Sigmoid colon (tissue), 4 donors: Measurements from ENCODE around the gene FECH.
A peak's percentile ranks its signal among the peaks of the same experiment; 100 is the strongest.

ENCODE experiments used
- POLR2AphosphoS5 ChIP-seq, 4 donors: sonication (generic); formaldehyde crosslinking; IDR thresholded peaks; one replicate each; pipeline ENCODE4 v1.6.1; 2017; ENCODE audit warnings: antibody characterized with exemption in 4 of 4
- TF ChIP-seq, protein P1 (sequence below), 4 experiments: fragments of 450-650 bp in 3 of 4; fragments of 200-600 bp in 1 of 4; IDR thresholded peaks; one replicate each; pipeline ENCODE4 v1.5.1; 2016 to 2019; ENCODE audit warnings: antibody characterized with exemption in 4 of 4, mild to moderate bottlenecking in 3 of 4, moderate library complexity in 2 of 4

DNA sequence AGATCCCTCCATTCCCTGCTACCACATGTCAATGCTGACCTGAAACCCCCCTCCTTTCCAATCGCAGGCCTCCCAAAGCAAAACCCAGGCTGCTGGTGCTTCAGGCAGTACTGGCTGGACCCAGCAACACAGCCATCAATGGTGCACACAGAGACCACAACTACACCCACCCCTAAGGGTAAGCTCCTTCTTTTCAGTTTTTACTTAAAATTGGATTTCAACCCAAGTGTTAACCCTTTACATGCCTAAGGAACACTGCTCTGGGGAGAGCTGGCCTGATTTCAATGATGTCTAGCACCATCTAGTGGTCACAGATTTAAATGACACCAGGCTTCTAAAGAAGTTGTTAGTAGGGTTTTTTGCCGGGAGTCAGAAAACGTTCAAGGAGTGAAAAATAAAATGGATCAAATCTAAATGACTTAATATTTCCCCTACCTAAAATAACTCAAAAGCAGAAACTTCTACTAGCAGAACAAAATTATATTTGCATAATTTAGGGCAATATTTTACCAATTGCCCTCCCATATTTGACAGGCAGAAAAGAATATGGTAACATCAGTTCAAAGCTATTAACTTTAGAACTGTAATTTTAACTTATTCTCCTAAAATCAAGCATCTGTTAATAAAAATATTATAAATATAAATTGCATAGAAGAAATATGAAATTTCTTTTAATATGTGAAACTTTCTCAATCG is 24.6 kb downstream of the FECH start:
- TF ChIP-seq, protein P1, sequence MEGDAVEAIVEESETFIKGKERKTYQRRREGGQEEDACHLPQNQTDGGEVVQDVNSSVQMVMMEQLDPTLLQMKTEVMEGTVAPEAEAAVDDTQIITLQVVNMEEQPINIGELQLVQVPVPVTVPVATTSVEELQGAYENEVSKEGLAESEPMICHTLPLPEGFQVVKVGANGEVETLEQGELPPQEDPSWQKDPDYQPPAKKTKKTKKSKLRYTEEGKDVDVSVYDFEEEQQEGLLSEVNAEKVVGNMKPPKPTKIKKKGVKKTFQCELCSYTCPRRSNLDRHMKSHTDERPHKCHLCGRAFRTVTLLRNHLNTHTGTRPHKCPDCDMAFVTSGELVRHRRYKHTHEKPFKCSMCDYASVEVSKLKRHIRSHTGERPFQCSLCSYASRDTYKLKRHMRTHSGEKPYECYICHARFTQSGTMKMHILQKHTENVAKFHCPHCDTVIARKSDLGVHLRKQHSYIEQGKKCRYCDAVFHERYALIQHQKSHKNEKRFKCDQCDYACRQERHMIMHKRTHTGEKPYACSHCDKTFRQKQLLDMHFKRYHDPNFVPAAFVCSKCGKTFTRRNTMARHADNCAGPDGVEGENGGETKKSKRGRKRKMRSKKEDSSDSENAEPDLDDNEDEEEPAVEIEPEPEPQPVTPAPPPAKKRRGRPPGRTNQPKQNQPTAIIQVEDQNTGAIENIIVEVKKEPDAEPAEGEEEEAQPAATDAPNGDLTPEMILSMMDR (IDR thresholded peaks at IDR 0.05): peak in 3 of 4 experiments; percentile 54 to 81 (median 72)
- TF ChIP-seq POLR2AphosphoS5 (IDR thresholded peaks at IDR 0.05): no peak
